Endodermal cell (in vitro differentiated cells): ENCODE data around the gene NMRK1. TPM values are rescaled to one million over a fixed set of nuclear protein-coding genes. Genes with fewer than 3 reads are reported as not detected.
A peak's percentile ranks its signal among the peaks of the same experiment; 100 is the strongest.

Source experiments
- DNase-seq: peaks from one replicate; pipeline ENCODE4 v3.0.0-alpha.2; 2017
- H3K27ac ChIP-seq: 2 replicates; pipeline ENCODE4 v1.5.1; 2013; ENCODE audit warnings: mild to moderate bottlenecking, low read depth, low read length, moderate library complexity
- H3K27me3 ChIP-seq: 2 replicates; pipeline ENCODE4 v1.6.1; 2013; ENCODE audit warnings: mild to moderate bottlenecking, low read length, moderate library complexity; ENCODE audit not compliant: insufficient read depth, control insufficient read depth, poor library complexity, severe bottlenecking
- H3K36me3 ChIP-seq: 2 replicates; pipeline ENCODE4 v1.7.0; 2013; ENCODE audit warnings: mild to moderate bottlenecking, low read length, moderate library complexity; ENCODE audit not compliant: control insufficient read depth, insufficient read depth
- H3K4me1 ChIP-seq: one replicate; pipeline ENCODE4 v1.7.0; 2013; ENCODE audit warnings: low read length; ENCODE audit not compliant: control insufficient read depth, insufficient read depth
- H3K4me3 ChIP-seq: 2 replicates; pipeline ENCODE4 v1.5.1; 2013; ENCODE audit warnings: mild to moderate bottlenecking, low read length, moderate library complexity
- H3K9ac ChIP-seq: 2 replicates; pipeline ENCODE4 v1.6.1; 2013; ENCODE audit warnings: mild to moderate bottlenecking, low read length, moderate library complexity; ENCODE audit not compliant: poor library complexity, severe bottlenecking; ENCODE audit errors: extremely low read depth
- H3K9me3 ChIP-seq: 2 replicates; pipeline ENCODE4 v1.6.1; 2013; ENCODE audit warnings: mild to moderate bottlenecking, low read length, moderate library complexity; ENCODE audit not compliant: control insufficient read depth
- H3K27ac Mint-ChIP-seq: 2 replicates; pipeline ENCODE4 v1.8.0; 2020; ENCODE audit warnings: mixed read lengths
- H3K27me3 Mint-ChIP-seq: 2 replicates; pipeline ENCODE4 v1.8.0; 2021; ENCODE audit warnings: mild to moderate bottlenecking, mixed read lengths; ENCODE audit not compliant: insufficient read depth
- H3K36me3 Mint-ChIP-seq: 2 replicates; pipeline ENCODE4 v1.8.0; 2020; ENCODE audit warnings: low read depth, mixed read lengths
- H3K4me1 Mint-ChIP-seq: 2 replicates; pipeline ENCODE4 v1.8.0; 2020; ENCODE audit warnings: mixed read lengths
- H3K4me3 Mint-ChIP-seq: 2 replicates; pipeline ENCODE4 v1.8.0; 2020; ENCODE audit warnings: mild to moderate bottlenecking, moderate library complexity, mixed read lengths
- H3K9me3 Mint-ChIP-seq: 2 replicates; pipeline ENCODE4 v1.8.0; 2020; ENCODE audit warnings: mild to moderate bottlenecking, mixed read lengths
- CTCF ChIP-seq: fragments of 200-600 bp; sonication (generic); conservative IDR thresholded peaks from 2 replicates; pipeline ENCODE4 v1.5.0; 2021; ENCODE audit warnings: antibody characterized with exemption, mild to moderate bottlenecking
- WGBS, 2 experiments: methylation state at CpG; one replicate each; pipeline versions ENCODE4 v1.1.5 to v1.1.7; 2013; ENCODE audit warnings: missing lambda C conversion rate in 2 of 2, mixed read lengths in 1 of 2; ENCODE audit not compliant: insufficient coverage in 1 of 2, insufficient read length in 1 of 2; 5-methylcytosine and 5-hydroxymethylcytosine counted together
- total RNA-seq, 2 donors: library from RNA; stranded (reverse); fragmentation: NEBNext Ultra II Directional in 1 of 2; extraction: Animal tissue kit (Norgen Biotek cat#: 25700) in 1 of 2; gene quantifications; 2 replicates in 1 of 2; 3 replicates in 1 of 2; pipeline ENCODE4 v1.2.1, GENCODE V29; 2021

Gene NMRK1
- total RNA-seq, 2 donors from 2014 or later, result 14.0 to 29.0 TPM

GRCh38 chr9:75019654-75020053 is 68.3 kb downstream of the NMRK1 start:
- no peaks in the 10 kb centered on the region for H3K27me3 Mint-ChIP-seq
- Histone ChIP-seq H3K4me3 (no peak overlapping the region), H3K27me3 (no peaks in the 10 kb centered on the region), H3K9ac (no peak overlapping the region), H3K27ac (no peak overlapping the region), H3K9me3 (no peaks in the 10 kb centered on the region), H3K4me1 (no peaks in the 10 kb centered on the region), H3K36me3 (no peaks in the 10 kb centered on the region)
- peaks cover 7% of the 10 kb centered on the region for H3K4me1 Mint-ChIP-seq
- no peak overlapping the region for H3K4me3 Mint-ChIP-seq
- WGBS, 2 experiments, result 100% methylated on average over 1 of the region's 1 CpG
- no peak for DNase-seq
- peaks cover 20% of the 10 kb centered on the region for H3K36me3 Mint-ChIP-seq
- peak overlapping the region; percentile 59 for H3K27ac Mint-ChIP-seq
- H3K9me3 Mint-ChIP-seq, result no peaks in the 10 kb centered on the region
- no peak for TF ChIP-seq CTCF

- H3K36me3 Mint-ChIP-seq, result peaks cover 20% of the 10 kb centered on the region
- H3K9ac ChIP-seq, result no peak overlapping the region
- no peaks in the 10 kb centered on the region for H3K9me3 ChIP-seq
- H3K27me3 Mint-ChIP-seq, result no peaks in the 10 kb centered on the region
- H3K27ac Mint-ChIP-seq, result no peak overlapping the region
- H3K4me3 Mint-ChIP-seq, result no peak overlapping the region
- H3K36me3 ChIP-seq, result no peaks in the 10 kb centered on the region
- DNase-seq, result no peak
- peaks cover 7% of the 10 kb centered on the region for H3K4me1 Mint-ChIP-seq
- H3K4me3 ChIP-seq, result no peak overlapping the region
- no peak overlapping the region for H3K27ac ChIP-seq
- H3K4me1 ChIP-seq, result no peaks in the 10 kb centered on the region
- no peak for TF ChIP-seq CTCF
- 93 to 100% methylated on average over 4 to 5 of the region's 5 CpGs for WGBS, 2 experiments
- no peaks in the 10 kb centered on the region for H3K27me3 ChIP-seq
- no peaks in the 10 kb centered on the region for H3K9me3 Mint-ChIP-seq
These were observed 68.9 kb downstream of the NMRK1 start for GRCh38 chr9:75019022-75019421.

GRCh38 chr9:75017378-75017777 is 70.6 kb downstream of the NMRK1 start:
- no peaks in the 10 kb centered on the region for H3K9me3 ChIP-seq
- WGBS, 2 experiments, result 98 to 100% methylated on average over 1 to 3 of the region's 3 CpGs
- H3K36me3 ChIP-seq, result peaks cover 4% of the 10 kb centered on the region
- Mint-ChIP-seq H3K36me3 (peaks cover 23% of the 10 kb centered on the region), H3K4me1 (peaks cover 7% of the 10 kb centered on the region), H3K9me3 (no peaks in the 10 kb centered on the region), H3K27me3 (no peaks in the 10 kb centered on the region), H3K4me3 (no peak overlapping the region), H3K27ac (no peak overlapping the region)
- H3K27me3 ChIP-seq, result no peaks in the 10 kb centered on the region
- no peak overlapping the region for H3K27ac ChIP-seq
- H3K4me3 ChIP-seq, result no peak overlapping the region
- TF ChIP-seq CTCF, result no peak
- no peaks in the 10 kb centered on the region for H3K4me1 ChIP-seq
- DNase-seq, result no peak
- H3K9ac ChIP-seq, result no peak overlapping the region
